DND-41 (cell line): ENCODE data around the gene PDE4D.

ENCODE experiments used
- CTCF ChIP-seq: IDR thresholded peaks from 2 replicates; pipeline ENCODE4 v1.5.1; 2012; ENCODE audit warnings: borderline replicate concordance, low read length, moderate library complexity, mild to moderate bottlenecking; ENCODE audit not compliant: poor library complexity, severe bottlenecking; ENCODE audit errors: extremely low read depth
- EZH2 ChIP-seq: IDR thresholded peaks from 3 replicates; pipeline ENCODE4 v1.6.1; 2012; ENCODE audit warnings: borderline replicate concordance, low read depth, mild to moderate bottlenecking, moderate library complexity, low read length, inconsistent platforms; ENCODE audit not compliant: severe bottlenecking

DNA sequence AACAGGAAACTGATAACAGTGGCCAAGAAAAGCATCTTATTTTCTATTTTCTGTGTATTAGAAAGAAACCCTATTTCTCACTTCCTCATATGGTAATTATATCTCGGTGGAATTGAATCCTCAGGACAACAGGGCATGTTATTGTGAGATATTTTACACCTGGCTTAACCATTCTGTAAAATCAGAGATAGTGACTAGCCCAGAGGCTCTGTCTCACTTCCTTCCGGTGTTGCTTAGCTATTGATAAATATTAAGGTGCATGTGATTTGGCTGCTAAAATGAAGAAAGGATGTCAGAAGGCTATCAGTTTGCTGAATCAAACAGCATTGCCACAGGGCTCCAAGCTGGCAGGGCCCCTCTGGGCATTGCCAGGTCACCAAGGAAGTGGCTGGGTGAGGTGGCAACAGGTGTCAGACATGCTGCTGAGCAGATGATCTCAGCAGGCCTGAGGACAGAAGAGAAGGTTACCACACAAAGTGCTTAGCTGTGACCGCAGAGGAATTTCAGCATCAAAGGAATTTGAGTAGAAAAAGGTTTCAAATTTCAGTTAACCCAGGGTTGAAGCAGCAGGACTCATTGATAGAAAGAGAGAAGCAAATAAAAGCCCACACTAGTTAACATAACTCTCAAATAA lies 330.7 kb downstream of the PDE4D start:
- TF ChIP-seq CTCF (no peak), EZH2 (no peak)
